Measurements from ENCODE around the gene SRSF10. TPM values are rescaled to one million over a fixed set of nuclear protein-coding genes. Genes with fewer than 3 reads are reported as not detected.

Gene SRSF10
- total and polyA plus RNA-seq, 2 of the 8 experiments (the other 6 are each of a cell fraction or from before 2014, with no cell fraction given), result 155 to 194 TPM

DNA sequence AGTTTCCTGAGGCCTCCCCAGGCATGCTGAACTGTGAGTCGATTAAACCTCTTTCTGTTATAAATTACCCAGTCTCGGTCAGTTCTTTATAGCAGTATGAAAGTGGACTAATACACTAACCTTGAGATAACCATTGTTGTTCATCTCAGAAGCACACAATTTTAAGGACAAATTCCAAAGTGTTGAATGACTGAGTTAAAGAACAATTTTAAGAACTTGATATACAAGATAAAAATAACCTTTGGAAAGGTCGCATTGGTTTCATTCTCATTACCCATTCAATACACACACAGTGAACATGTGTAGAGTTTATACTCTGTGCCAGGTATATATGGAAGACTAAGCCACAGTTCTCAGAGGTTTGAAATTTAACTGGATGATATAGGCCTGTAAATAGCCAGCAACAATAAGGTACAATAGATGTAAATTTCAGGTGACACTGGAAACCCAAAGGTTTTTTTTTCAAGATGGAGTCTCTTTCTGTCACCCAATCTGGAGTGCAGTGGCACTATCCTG lies 19.1 kb upstream of the SRSF10 start:
- H3K18ac ChIP-seq (ENCODE audit: extremely low read depth, low read length), result no peak overlapping the region
- peaks cover 5 to 12% (median 11%) of the 10 kb centered on the region in 4 experiments for H3K4me1 ChIP-seq (replicated peaks in 1 of 4; ENCODE audit: control insufficient read depth in 3 of 4, insufficient read depth in 4 of 4, low read length in 3 of 4)
- DNase-seq (ENCODE audit: low read depth in 1 of 2, low spot score in 2 of 2) (no peak), FAIRE-seq (no peak)
- H3K23me2 ChIP-seq (ENCODE audit: low read depth, low read length), result no peaks in the 10 kb centered on the region
- H3K4me3 ChIP-seq (ENCODE audit: extremely low read depth in 1 of 4, insufficient read depth in 2 of 4, low read depth in 3 of 4, low read length in 4 of 4), result no peak overlapping the region
- no peak overlapping the region for H2AK5ac ChIP-seq (ENCODE audit: low read depth, low read length)
- no peak overlapping the region for H2BK20ac ChIP-seq (ENCODE audit: low read length)
- no peaks in the 10 kb centered on the region for H3K27me3 ChIP-seq (replicated peaks in 1 of 4; ENCODE audit: control insufficient read depth in 3 of 4, extremely low read depth in 1 of 4, insufficient read depth in 3 of 4, low read length in 3 of 4)
- no peak overlapping the region for H3K27ac ChIP-seq (ENCODE audit: low read depth, low read length)
- no peak overlapping the region for H2BK12ac ChIP-seq (ENCODE audit: low read depth, low read length)
- no peak overlapping the region for H3K23ac ChIP-seq (ENCODE audit: insufficient read length)
- no peak overlapping the region for H2BK120ac ChIP-seq (replicated peaks; ENCODE audit: low read depth, low read length)
- no peak overlapping the region for H4K8ac ChIP-seq (ENCODE audit: extremely low read depth, insufficient read depth, low read length)
- H3K4ac ChIP-seq (replicated peaks; ENCODE audit: insufficient read length, low read depth, low read length), result no peak overlapping the region
- H4K20me1 ChIP-seq (replicated peaks in 1 of 2; ENCODE audit: control insufficient read depth in 1 of 2, insufficient read depth in 2 of 2, low read length in 2 of 2), result no peaks in the 10 kb centered on the region
- no peaks in the 10 kb centered on the region for H3K36me3 ChIP-seq (ENCODE audit: control insufficient read depth in 2 of 4, insufficient read depth in 4 of 4, low read length in 3 of 4)
- H3K4me2 ChIP-seq (ENCODE audit: insufficient read depth in 1 of 2, low read depth in 2 of 2, low read length in 2 of 2), result no peak overlapping the region
- no peak overlapping the region for H4K91ac ChIP-seq (replicated peaks; ENCODE audit: insufficient read length, low read length)
- 88% methylated on average over 3 of the region's 3 CpGs; no CpG with 5 or more reads in 1 of the 2 experiments for WGBS, 2 experiments (ENCODE audit: extremely low coverage in 1 of 2, insufficient coverage in 1 of 2, insufficient read length in 1 of 2, insufficient replicate concordance in 2 of 2, low coverage in 1 of 2, low lambda C conversion rate in 2 of 2, missing lambda C conversion rate in 1 of 2)
- H4K5ac ChIP-seq (ENCODE audit: insufficient read length, low read depth, low read length), result no peak overlapping the region
- no peak overlapping the region for H3K14ac ChIP-seq (ENCODE audit: insufficient read length)
- H3K79me2 ChIP-seq (ENCODE audit: control insufficient read depth in 1 of 2, insufficient read depth in 2 of 2, low read length in 2 of 2), result no peaks in the 10 kb centered on the region
- H3K79me1 ChIP-seq (ENCODE audit: low read depth, low read length), result no peaks in the 10 kb centered on the region
- H2AFZ ChIP-seq (ENCODE audit: low read length), result no peak overlapping the region
- H3K9me3 ChIP-seq (ENCODE audit: insufficient read depth in 2 of 2, low read depth in 1 of 2, low read length in 1 of 2), result no peaks in the 10 kb centered on the region
- no peak overlapping the region for H2BK15ac ChIP-seq (ENCODE audit: low read length)
- POLR2A ChIA-PET (ENCODE audit: partially characterized antibody), result no interaction called here
- H3K56ac ChIP-seq (replicated peaks; ENCODE audit: insufficient read length, low read depth, low read length), result no peak overlapping the region
- H3K9ac ChIP-seq (replicated peaks in 1 of 4; ENCODE audit: extremely low read depth in 1 of 4, low read depth in 3 of 4, low read length in 3 of 4), result no peak overlapping the region
- no peak overlapping the region for H2BK5ac ChIP-seq (ENCODE audit: low read depth, low read length)
- CTCF ChIA-PET (ENCODE audit: partially characterized antibody), result interaction anchor here (0.6 kb wide), 1 partner anchor 18 kb away, joined by 3 read pairs; no protein-coding TSS in a partner anchor
- no peak for TF ChIP-seq HDAC2 (IDR thresholded peaks at IDR 0.05; ENCODE audit: borderline replicate concordance in 1 of 2, low read depth in 2 of 2, low read length in 2 of 2)
- TF ChIP-seq SP4 (IDR thresholded peaks at IDR 0.05; ENCODE audit: low read length), result no peak
- TF ChIP-seq, protein P1, sequence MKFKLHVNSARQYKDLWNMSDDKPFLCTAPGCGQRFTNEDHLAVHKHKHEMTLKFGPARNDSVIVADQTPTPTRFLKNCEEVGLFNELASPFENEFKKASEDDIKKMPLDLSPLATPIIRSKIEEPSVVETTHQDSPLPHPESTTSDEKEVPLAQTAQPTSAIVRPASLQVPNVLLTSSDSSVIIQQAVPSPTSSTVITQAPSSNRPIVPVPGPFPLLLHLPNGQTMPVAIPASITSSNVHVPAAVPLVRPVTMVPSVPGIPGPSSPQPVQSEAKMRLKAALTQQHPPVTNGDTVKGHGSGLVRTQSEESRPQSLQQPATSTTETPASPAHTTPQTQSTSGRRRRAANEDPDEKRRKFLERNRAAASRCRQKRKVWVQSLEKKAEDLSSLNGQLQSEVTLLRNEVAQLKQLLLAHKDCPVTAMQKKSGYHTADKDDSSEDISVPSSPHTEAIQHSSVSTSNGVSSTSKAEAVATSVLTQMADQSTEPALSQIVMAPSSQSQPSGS (IDR thresholded peaks at IDR 0.05; ENCODE audit: low read length), result no peak
- no peak for TF ChIP-seq RAD21 (IDR thresholded peaks at IDR 0.05 in 1 of 2, conservative IDR thresholded peaks at IDR 0.05 in 1 of 2; ENCODE audit: low read depth in 2 of 2, low read length in 2 of 2)
- TF ChIP-seq, protein P2, sequence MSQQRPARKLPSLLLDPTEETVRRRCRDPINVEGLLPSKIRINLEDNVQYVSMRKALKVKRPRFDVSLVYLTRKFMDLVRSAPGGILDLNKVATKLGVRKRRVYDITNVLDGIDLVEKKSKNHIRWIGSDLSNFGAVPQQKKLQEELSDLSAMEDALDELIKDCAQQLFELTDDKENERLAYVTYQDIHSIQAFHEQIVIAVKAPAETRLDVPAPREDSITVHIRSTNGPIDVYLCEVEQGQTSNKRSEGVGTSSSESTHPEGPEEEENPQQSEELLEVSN (IDR thresholded peaks at IDR 0.05), result no peak
- no peak for TF ChIP-seq POU5F1 (IDR thresholded peaks at IDR 0.05; ENCODE audit: low read depth, low read length)
- no peak for TF ChIP-seq RXRA (IDR thresholded peaks at IDR 0.05; ENCODE audit: insufficient read depth, low read depth, low read length)
- no peak for TF ChIP-seq JUND (IDR thresholded peaks at IDR 0.05; ENCODE audit: low read length)
- TF ChIP-seq TAF7 (optimal IDR thresholded peaks at IDR 0.05; ENCODE audit: borderline replicate concordance, low read depth, low read length), result no peak
- TF ChIP-seq BACH1 (IDR thresholded peaks at IDR 0.05; ENCODE audit: low read length), result no peak
- no peak for TF ChIP-seq KDM5A (IDR thresholded peaks at IDR 0.05; ENCODE audit: low read length)

Data from H1 (cell line).